ENCODE measurements around the gene HSPA14. TPM values are rescaled to one million over a fixed set of nuclear protein-coding genes. Genes with fewer than 3 reads are reported as not detected.

The HSPA14 gene
- total RNA-seq, 1 donor from 2014 or later, result 26.3 TPM

GRCh38 chr10:14879928-14880193 lies 41.8 kb downstream of the HSPA14 start:
- intact Hi-C loops (cut with DNase I), result loop anchor here (2.0 kb wide), 3 partner anchors 217 to 289 kb away; partner anchors contain the start of genes NMT2 and RPP38

GRCh38 chr10:14880229-14880628 lies 42.1 kb downstream of the HSPA14 start:
- Histone ChIP-seq H3K9me3 (no peaks in the 10 kb centered on the region), H3K36me3 (no peaks in the 10 kb centered on the region), H3K4me3 (peak overlapping the region in 1 of 2 donors; percentile 92), H3K4me1 (peaks cover 0 to 4% of the 10 kb centered on the region in 2 donors), H3K27me3 (no peaks in the 10 kb centered on the region), H3K27ac (no peak overlapping the region)
- TF ChIP-seq, protein P1, sequence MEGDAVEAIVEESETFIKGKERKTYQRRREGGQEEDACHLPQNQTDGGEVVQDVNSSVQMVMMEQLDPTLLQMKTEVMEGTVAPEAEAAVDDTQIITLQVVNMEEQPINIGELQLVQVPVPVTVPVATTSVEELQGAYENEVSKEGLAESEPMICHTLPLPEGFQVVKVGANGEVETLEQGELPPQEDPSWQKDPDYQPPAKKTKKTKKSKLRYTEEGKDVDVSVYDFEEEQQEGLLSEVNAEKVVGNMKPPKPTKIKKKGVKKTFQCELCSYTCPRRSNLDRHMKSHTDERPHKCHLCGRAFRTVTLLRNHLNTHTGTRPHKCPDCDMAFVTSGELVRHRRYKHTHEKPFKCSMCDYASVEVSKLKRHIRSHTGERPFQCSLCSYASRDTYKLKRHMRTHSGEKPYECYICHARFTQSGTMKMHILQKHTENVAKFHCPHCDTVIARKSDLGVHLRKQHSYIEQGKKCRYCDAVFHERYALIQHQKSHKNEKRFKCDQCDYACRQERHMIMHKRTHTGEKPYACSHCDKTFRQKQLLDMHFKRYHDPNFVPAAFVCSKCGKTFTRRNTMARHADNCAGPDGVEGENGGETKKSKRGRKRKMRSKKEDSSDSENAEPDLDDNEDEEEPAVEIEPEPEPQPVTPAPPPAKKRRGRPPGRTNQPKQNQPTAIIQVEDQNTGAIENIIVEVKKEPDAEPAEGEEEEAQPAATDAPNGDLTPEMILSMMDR (IDR thresholded peaks at IDR 0.05), result no peak
- intact Hi-C loops (cut with DNase I), result no loop called here
- DNase-seq (ENCODE audit: low spot score in 2 of 2), result no peak

More at GRCh38 chr10:14879928-14880193, 41.8 kb downstream of the HSPA14 start:
- TF ChIP-seq, protein P1 (IDR thresholded peaks at IDR 0.05), result no peak
- DNase-seq (ENCODE audit: low spot score in 2 of 2), result no peak
- Histone ChIP-seq H3K9me3 (no peaks in the 10 kb centered on the region), H3K4me1 (peaks cover 0 to 4% of the 10 kb centered on the region in 2 donors), H3K4me3 (peak overlapping the region; percentile 79 to 92), H3K36me3 (no peaks in the 10 kb centered on the region), H3K27me3 (no peaks in the 10 kb centered on the region), H3K27ac (no peak overlapping the region)

GRCh38 chr10:14884082-14884481 lies 46.0 kb downstream of the HSPA14 start:
- Histone ChIP-seq H3K27me3 (no peaks in the 10 kb centered on the region), H3K9me3 (no peaks in the 10 kb centered on the region), H3K4me3 (no peak overlapping the region), H3K36me3 (no peaks in the 10 kb centered on the region), H3K4me1 (no peaks in the 10 kb centered on the region), H3K27ac (no peak overlapping the region)
- TF ChIP-seq, protein P1 (IDR thresholded peaks at IDR 0.05), result no peak
- no peak for DNase-seq (ENCODE audit: low spot score in 2 of 2)
- intact Hi-C loops (cut with DNase I), result no loop called here

- no peaks in the 10 kb centered on the region for H3K36me3 ChIP-seq
- no peaks in the 10 kb centered on the region for H3K4me1 ChIP-seq
- H3K4me3 ChIP-seq, result no peak overlapping the region
- H3K27ac ChIP-seq, result no peak overlapping the region
- H3K9me3 ChIP-seq, result no peaks in the 10 kb centered on the region
- intact Hi-C loops (cut with DNase I), result no loop called here
- H3K27me3 ChIP-seq, result no peaks in the 10 kb centered on the region
- TF ChIP-seq, protein P1 (IDR thresholded peaks at IDR 0.05), result no peak
- DNase-seq (ENCODE audit: low spot score in 2 of 2), result no peak
These were observed 51.2 kb downstream of the HSPA14 start for GRCh38 chr10:14889318-14889717.

- intact Hi-C loops (cut with DNase I), result no loop called here
- TF ChIP-seq, protein P1 (IDR thresholded peaks at IDR 0.05), result no peak
- no peaks in the 10 kb centered on the region for H3K9me3 ChIP-seq
- no peaks in the 10 kb centered on the region for H3K4me1 ChIP-seq
- H3K27me3 ChIP-seq, result no peaks in the 10 kb centered on the region
- no peak for DNase-seq (ENCODE audit: low spot score in 2 of 2)
- H3K27ac ChIP-seq, result no peak overlapping the region
- H3K4me3 ChIP-seq, result no peak overlapping the region
- no peaks in the 10 kb centered on the region for H3K36me3 ChIP-seq
These were observed 53.0 kb downstream of the HSPA14 start for GRCh38 chr10:14891151-14891550.

DNA sequence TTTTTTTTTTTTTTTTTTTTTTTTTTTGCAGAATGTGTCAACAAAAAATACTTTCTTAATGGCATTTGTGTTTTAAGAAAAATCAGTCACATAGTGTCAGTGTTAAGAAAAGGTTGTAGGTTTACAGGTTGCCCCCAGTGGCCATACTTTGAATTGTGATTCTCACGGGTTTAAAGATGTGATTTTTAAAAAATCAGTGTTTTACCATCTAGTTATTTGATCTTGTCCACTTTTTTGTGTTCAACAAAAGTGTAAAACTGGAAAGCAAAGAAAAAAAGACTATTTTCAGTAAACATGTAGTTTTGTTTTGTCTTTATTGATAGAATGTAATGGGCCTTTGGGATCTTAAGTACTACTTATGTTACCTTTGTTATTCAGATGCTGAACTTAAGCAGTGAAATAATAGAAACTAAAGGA lies 66.2 kb downstream of the HSPA14 start:
- DNase-seq (ENCODE audit: low spot score in 2 of 2), result no peak
- H3K4me1 ChIP-seq, result no peaks in the 10 kb centered on the region
- H3K9me3 ChIP-seq, result no peaks in the 10 kb centered on the region
- no peaks in the 10 kb centered on the region for H3K27me3 ChIP-seq
- no peak overlapping the region for H3K4me3 ChIP-seq
- no peak overlapping the region for H3K27ac ChIP-seq
- TF ChIP-seq, protein P1 (IDR thresholded peaks at IDR 0.05), result peak in 2 of 3 experiments; percentile 34 to 42
- intact Hi-C loops (cut with DNase I), result no loop called here
- H3K36me3 ChIP-seq, result peaks cover 12 to 36% of the 10 kb centered on the region in 2 donors

Measured in ascending aorta (tissue), 2 donors.